ENCODE data around the gene TAF4. TPM values are rescaled to one million over a fixed set of nuclear protein-coding genes. Genes with fewer than 3 reads are reported as not detected.

Gene TAF4
- total and polyA plus RNA-seq, 2 of the 13 experiments (the other 11 are each of a cell fraction or from before 2014, with no cell fraction given) = 5.9 to 12.0 TPM

DNA sequence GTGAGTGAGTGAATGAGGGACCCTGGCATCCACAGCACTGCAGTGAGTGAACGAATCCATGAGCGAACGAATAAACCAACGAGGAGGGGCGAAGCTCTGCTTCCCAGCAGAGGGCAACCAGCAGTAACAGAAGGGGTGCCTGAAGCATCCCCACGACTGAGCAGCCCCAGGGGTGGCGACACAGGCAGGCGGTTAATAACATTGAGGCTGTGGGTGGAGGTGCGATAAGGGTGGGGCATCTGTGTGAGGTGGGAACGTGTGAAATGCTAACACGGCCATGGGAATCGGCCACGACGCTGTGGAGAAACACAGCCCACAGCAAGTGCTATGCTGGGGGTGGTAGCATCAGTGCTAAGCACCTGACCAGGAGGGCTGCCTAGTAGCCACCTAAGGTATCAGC lies 75.9 kb downstream of the TAF4 start:
- H3K9ac ChIP-seq (ENCODE audit: insufficient read depth, low read depth, low read length) = no peak overlapping the region

DNA sequence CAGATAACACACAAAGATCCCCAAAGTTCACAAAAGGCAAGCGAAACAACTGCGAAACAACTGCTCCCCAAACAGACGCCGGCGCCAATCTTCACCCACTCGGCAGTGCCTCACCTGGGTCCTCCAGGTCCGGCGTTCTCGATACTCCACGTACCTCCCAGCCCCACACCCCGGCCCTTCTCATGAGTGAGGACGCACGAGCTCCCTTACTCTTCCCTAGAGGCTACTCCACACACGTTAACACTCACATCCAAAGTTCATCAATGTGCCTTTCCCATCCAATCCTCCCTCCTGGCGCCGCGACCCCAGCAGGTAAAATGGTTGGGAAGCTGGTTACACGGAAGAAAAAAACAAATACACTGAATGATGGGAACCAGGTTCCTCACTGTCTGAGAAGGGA lies 77.0 kb downstream of the TAF4 start:
- BruUV-seq (replicated peaks) = no TSS peak
- intact Hi-C loops (cut with micrococcal nuclease; ENCODE audit: unreplicated experiment) = no loop called here
- H3K79me2 ChIP-seq (ENCODE audit: insufficient read depth, low read length) = no peaks in the 10 kb centered on the region
- no peak for FAIRE-seq
- H3K4me3 ChIP-seq (replicated peaks in 1 of 3; ENCODE audit: insufficient read depth in 1 of 3, low read depth in 2 of 3, low read length in 3 of 3) = no peak overlapping the region
- H3K27ac ChIP-seq (ENCODE audit: extremely low read length, insufficient read depth, low read length) = no peak overlapping the region
- no peak for DNase-seq (ENCODE audit: low spot score)
- H2AFZ ChIP-seq (ENCODE audit: low read length) = no peak overlapping the region
- no peak for ATAC-seq
- ChIA-PET CTCF (ENCODE audit: low intra/inter-chr PET ratio, low total read pairs) (no interaction called here), POLR2A (no interaction called here)
- no peak overlapping the region for H3K4me2 ChIP-seq (ENCODE audit: low read depth, low read length)
- in situ Hi-C loops (cut with HindIII; ENCODE audit: extremely low pct_ligation_motif_present, low pct_unique_long_range_greater_than_20kb) = no loop called here
- no peak overlapping the region for H3K9ac ChIP-seq (ENCODE audit: insufficient read depth, low read depth, low read length)
- H4K20me1 ChIP-seq (ENCODE audit: insufficient read depth, low read length) = peaks cover 8% of the 10 kb centered on the region; the same call in 1 of the 2 replicates
- WGBS (ENCODE audit: low lambda C conversion rate) = 97% methylated on average over 18 of the region's 18 CpGs
- H3K36me3 ChIP-seq (replicated peaks in 1 of 2; ENCODE audit: control insufficient read depth in 1 of 2, insufficient read depth in 2 of 2, low read length in 2 of 2) = peaks cover 39 to 79% of the 10 kb centered on the region in 2 experiments
- peaks cover 17% of the 10 kb centered on the region for H3K9me3 ChIP-seq (ENCODE audit: low read length)
- H3K4me1 ChIP-seq (ENCODE audit: insufficient read depth, low read length) = no peaks in the 10 kb centered on the region
- H3K27me3 ChIP-seq (ENCODE audit: control insufficient read depth in 1 of 2, insufficient read depth in 2 of 2, low read length in 2 of 2) = no peaks in the 10 kb centered on the region
- TF ChIP-seq FOXA3 (CRISPR knock-in tag; IDR thresholded peaks at IDR 0.05) (no peak), BRD4 (CRISPR knock-in tag; IDR thresholded peaks at IDR 0.05) (no peak), ZNF709 (CRISPR knock-in tag; IDR thresholded peaks at IDR 0.05) (no peak), ZFP37 (CRISPR knock-in tag; IDR thresholded peaks at IDR 0.05; ENCODE audit: borderline replicate concordance) (no peak), HOXD1 (CRISPR knock-in tag; IDR thresholded peaks at IDR 0.05) (no peak), ZSCAN22 (CRISPR knock-in tag; IDR thresholded peaks at IDR 0.05) (no peak), CENPT (CRISPR knock-in tag; IDR thresholded peaks at IDR 0.05; ENCODE audit: low read depth) (no peak), PRPF4 (IDR thresholded peaks at IDR 0.05; ENCODE audit: low read depth, low read length, poor library complexity, severe bottlenecking) (no peak), ZMYM4 (CRISPR knock-in tag; IDR thresholded peaks at IDR 0.05) (no peak)
- TF ChIP-seq, protein P1, sequence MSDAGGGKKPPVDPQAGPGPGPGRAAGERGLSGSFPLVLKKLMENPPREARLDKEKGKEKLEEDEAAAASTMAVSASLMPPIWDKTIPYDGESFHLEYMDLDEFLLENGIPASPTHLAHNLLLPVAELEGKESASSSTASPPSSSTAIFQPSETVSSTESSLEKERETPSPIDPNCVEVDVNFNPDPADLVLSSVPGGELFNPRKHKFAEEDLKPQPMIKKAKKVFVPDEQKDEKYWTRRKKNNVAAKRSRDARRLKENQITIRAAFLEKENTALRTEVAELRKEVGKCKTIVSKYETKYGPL (CRISPR knock-in tag; IDR thresholded peaks at IDR 0.05) = no peak
- TF ChIP-seq, protein P2, sequence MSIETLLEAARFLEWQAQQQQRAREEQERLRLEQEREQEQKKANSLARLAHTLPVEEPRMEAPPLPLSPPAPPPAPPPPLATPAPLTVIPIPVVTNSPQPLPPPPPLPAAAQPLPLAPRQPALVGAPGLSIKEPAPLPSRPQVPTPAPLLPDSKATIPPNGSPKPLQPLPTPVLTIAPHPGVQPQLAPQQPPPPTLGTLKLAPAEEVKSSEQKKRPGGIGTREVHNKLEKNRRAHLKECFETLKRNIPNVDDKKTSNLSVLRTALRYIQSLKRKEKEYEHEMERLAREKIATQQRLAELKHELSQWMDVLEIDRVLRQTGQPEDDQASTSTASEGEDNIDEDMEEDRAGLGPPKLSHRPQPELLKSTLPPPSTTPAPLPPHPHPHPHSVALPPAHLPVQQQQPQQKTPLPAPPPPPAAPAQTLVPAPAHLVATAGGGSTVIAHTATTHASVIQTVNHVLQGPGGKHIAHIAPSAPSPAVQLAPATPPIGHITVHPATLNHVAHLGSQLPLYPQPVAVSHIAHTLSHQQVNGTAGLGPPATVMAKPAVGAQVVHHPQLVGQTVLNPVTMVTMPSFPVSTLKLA (IDR thresholded peaks at IDR 0.05) = no peak

More for the DNA sequence above, 75.9 kb downstream of the TAF4 start:
- H3K27ac ChIP-seq (ENCODE audit: extremely low read length, insufficient read depth, low read length) = no peak overlapping the region
- H3K4me3 ChIP-seq (replicated peaks in 1 of 3; ENCODE audit: insufficient read depth in 1 of 3, low read depth in 2 of 3, low read length in 3 of 3) = no peak overlapping the region
- TF ChIP-seq, protein P3, sequence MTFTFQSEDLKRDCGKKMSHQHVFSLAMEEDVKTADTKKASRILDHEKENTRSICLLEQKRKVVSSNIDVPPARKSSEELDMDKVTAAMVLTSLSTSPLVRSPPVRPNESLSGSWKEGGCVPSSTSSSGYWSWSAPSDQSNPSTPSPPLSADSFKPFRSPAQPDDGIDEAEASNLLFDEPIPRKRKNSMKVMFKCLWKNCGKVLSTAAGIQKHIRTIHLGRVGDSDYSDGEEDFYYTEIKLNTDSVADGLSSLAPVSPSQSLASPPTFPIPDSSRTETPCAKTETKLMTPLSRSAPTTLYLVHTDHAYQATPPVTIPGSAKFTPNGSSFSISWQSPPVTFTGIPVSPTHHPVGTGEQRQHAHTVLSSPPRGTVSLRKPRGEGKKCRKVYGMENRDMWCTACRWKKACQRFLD (CRISPR knock-in tag; IDR thresholded peaks at IDR 0.05; ENCODE audit: borderline replicate concordance) = no peak
- TF ChIP-seq ESRRA (CRISPR knock-in tag; IDR thresholded peaks at IDR 0.05; ENCODE audit: low read depth) (no peak), HOXA9 (CRISPR knock-in tag; IDR thresholded peaks at IDR 0.05; ENCODE audit: borderline replicate concordance) (no peak)
- TF ChIP-seq, protein P4, sequence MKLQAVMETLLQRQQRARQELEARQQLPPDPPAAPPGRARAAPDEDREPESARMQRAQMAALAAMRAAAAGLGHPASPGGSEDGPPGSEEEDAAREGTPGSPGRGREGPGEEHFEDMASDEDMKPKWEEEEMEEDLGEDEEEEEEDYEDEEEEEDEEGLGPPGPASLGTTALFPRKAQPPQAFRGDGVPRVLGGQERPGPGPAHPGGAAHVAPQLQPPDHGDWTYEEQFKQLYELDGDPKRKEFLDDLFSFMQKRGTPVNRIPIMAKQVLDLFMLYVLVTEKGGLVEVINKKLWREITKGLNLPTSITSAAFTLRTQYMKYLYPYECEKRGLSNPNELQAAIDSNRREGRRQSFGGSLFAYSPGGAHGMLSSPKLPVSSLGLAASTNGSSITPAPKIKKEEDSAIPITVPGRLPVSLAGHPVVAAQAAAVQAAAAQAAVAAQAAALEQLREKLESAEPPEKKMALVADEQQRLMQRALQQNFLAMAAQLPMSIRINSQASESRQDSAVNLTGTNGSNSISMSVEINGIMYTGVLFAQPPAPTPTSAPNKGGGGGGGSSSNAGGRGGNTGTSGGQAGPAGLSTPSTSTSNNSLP (IDR thresholded peaks at IDR 0.05; ENCODE audit: low read depth, low read length) = no peak
- H3K27me3 ChIP-seq (ENCODE audit: control insufficient read depth in 1 of 2, insufficient read depth in 2 of 2, low read length in 2 of 2) = no peaks in the 10 kb centered on the region
- intact Hi-C loops (cut with micrococcal nuclease; ENCODE audit: unreplicated experiment) (no loop called here), in situ Hi-C loops (cut with HindIII; ENCODE audit: extremely low pct_ligation_motif_present, low pct_unique_long_range_greater_than_20kb) (no loop called here)
- peaks cover 8% of the 10 kb centered on the region; the same call in 1 of the 2 replicates for H4K20me1 ChIP-seq (ENCODE audit: insufficient read depth, low read length)
- no peaks in the 10 kb centered on the region for H3K79me2 ChIP-seq (ENCODE audit: insufficient read depth, low read length)
- DNase-seq (ENCODE audit: low spot score) (no peak), FAIRE-seq (no peak), ATAC-seq (no peak)
- WGBS (ENCODE audit: low lambda C conversion rate) = 97% methylated on average over 14 of the region's 14 CpGs
- peaks cover 17% of the 10 kb centered on the region for H3K9me3 ChIP-seq (ENCODE audit: low read length)
- H3K36me3 ChIP-seq (replicated peaks in 1 of 2; ENCODE audit: control insufficient read depth in 1 of 2, insufficient read depth in 2 of 2, low read length in 2 of 2) = peaks cover 42 to 77% of the 10 kb centered on the region in 2 experiments
- BruUV-seq (replicated peaks) = no TSS peak
- H3K4me1 ChIP-seq (ENCODE audit: insufficient read depth, low read length) = no peaks in the 10 kb centered on the region
- ChIA-PET CTCF (ENCODE audit: low intra/inter-chr PET ratio, low total read pairs) (no interaction called here), POLR2A (no interaction called here)
- no peak overlapping the region for H3K4me2 ChIP-seq (ENCODE audit: low read depth, low read length)
- H2AFZ ChIP-seq (ENCODE audit: low read length) = no peak overlapping the region

All from HepG2 (cell line).